Stomach (tissue), 9 donors: ENCODE measurements around the gene APEX1. TPM values are rescaled to one million over a fixed set of nuclear protein-coding genes. Genes with fewer than 3 reads are reported as not detected.

Source experiments
- DNase-seq, 2 donors: peaks; one replicate each; pipeline versions ENCODE4 v3.0.0 to v3.0.0-alpha.2; 2013 to 2019
- H3K27ac ChIP-seq, 5 donors: fragments of 200-600 bp in 4 of 5; sonication (generic) in 4 of 5; one replicate each; pipeline ENCODE4 v1.5.1; 2013 to 2019; ENCODE audit warnings: mild to moderate bottlenecking in 1 of 5, moderate library complexity in 1 of 5
- H3K27me3 ChIP-seq, 3 donors: fragments of 200-600 bp; sonication (generic); one replicate each; pipeline ENCODE4 v1.5.1; 2017 to 2019; ENCODE audit warnings: mixed run types in 1 of 3
- H3K36me3 ChIP-seq, 4 donors: fragments of 200-600 bp; sonication (generic); 1 replicate in 3 of 4; 2 replicates in 1 of 4; pipeline ENCODE4 v1.5.1; 2016 to 2019
- H3K4me1 ChIP-seq, 4 donors: fragments of 200-600 bp; sonication (generic); one replicate each; pipeline ENCODE4 v1.5.1; 2016 to 2019
- H3K4me3 ChIP-seq, 4 donors: fragments of 200-600 bp; sonication (generic) in 3 of 4; one replicate each; pipeline ENCODE4 v1.5.1; 2016 to 2019; ENCODE audit warnings: mild to moderate bottlenecking in 1 of 4
- H3K9me3 ChIP-seq, 4 donors: fragments of 200-600 bp; sonication (generic); one replicate each; pipeline ENCODE4 v1.5.1; 2016 to 2019
- EP300 ChIP-seq: sonication (generic); formaldehyde crosslinking; IDR thresholded peaks from one replicate; pipeline ENCODE4 v1.6.1; 2017; ENCODE audit warnings: antibody characterized with exemption
- POLR2A ChIP-seq, 4 donors: fragments of 450-650 bp; IDR thresholded peaks; one replicate each; pipeline ENCODE4 v1.6.1; 2016; ENCODE audit warnings: antibody characterized with exemption in 4 of 4, control low read depth in 2 of 4, mild to moderate bottlenecking in 1 of 4, moderate library complexity in 1 of 4
- POLR2AphosphoS5 ChIP-seq, 3 donors: sonication (generic); formaldehyde crosslinking; IDR thresholded peaks; one replicate each; pipeline ENCODE4 v1.6.1; 2016; ENCODE audit warnings: antibody characterized with exemption in 3 of 3
- WGBS, 5 donors: extraction: QIAGEN DNeasy Blood & Tissue Kit in 3 of 5; methylation state at CpG; one replicate each; pipeline versions ENCODE4 v1.1.5 to v1.1.7; 2013 to 2018; 5-methylcytosine and 5-hydroxymethylcytosine counted together
- intact Hi-C: fragments of 100-400 bp; cut with DNase I; formaldehyde crosslinking; loops from one replicate; pipeline ENCODE4 v1.15.1; 2023; ENCODE audit warnings: low total_unique reads
- polyA plus RNA-seq, 3 donors: library from polyadenylated mRNA; stranded (reverse); fragments of 200-250 nt; gene quantifications; one replicate each; pipeline ENCODE4 v1.2.3, GENCODE V29; 2013
- total RNA-seq, 5 donors: library from RNA; depleted of rRNA; stranded (reverse); fragments of >200 nt; gene quantifications; one replicate each; pipeline versions ENCODE4 v1.1.0 to v1.2.3, GENCODE V29; 2014 to 2016
- TF ChIP-seq, protein P1 (sequence below), 7 experiments: fragments of 450-650 bp in 4 of 7; fragments of 200-600 bp in 3 of 7; sonication (generic) in 3 of 7; IDR thresholded peaks; one replicate each; pipeline ENCODE4 v1.5.1; 2016 to 2019; ENCODE audit warnings: antibody characterized with exemption in 7 of 7, control low read depth in 2 of 7, mild to moderate bottlenecking in 1 of 7
- donor health status: healthy with polysubstance abuse.
- donor health status: Bipolar disorder and iron deficiency.
- donor health status: healthy.

Gene APEX1
- total and polyA plus RNA-seq, 8 donors: 70.1 to 219 (median 137) TPM

DNA sequence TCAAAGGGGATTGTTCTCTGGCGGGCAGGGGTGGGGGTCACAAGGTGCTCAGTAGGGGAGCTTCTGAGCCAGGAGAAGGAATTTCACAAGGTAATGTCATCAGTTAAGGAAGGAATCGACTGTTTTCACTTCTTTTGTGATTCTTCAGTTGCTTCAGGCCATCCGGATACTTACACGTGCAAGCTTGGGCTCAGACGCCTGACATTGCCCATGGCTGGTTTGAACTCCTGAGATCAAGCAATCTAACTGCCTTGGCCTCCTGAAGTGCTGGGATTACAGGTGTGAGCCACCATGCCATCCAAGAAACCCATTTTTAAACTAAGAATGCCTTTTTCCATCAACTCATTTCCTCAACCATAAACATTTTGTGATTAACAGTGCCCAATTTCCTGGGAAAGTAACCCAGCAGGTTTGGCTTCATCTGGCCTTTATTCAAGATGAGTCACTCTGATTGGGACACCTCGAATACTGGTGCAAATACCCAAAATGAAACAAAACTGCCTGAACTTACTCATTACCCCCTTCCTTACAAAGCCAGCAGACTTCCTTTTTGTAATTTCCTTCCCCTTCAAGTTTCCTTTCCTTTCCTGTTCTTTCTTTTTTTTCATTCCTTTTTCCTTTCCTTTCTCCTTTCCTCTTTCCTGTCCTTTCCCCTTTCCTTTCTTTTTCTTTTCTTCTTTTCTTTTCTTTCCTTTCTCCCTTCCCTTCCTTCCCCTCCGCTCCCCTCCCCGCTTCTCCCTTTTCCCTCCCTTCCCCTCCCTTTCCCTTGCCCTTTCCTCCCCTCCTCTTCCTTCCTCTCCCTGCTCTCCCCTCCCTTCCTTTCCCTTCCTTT, 40.1 kb downstream of the APEX1 start:
- peaks cover 0 to 6% (median 0%) of the 10 kb centered on the region in 4 donors for H3K4me1 ChIP-seq
- no peaks in the 10 kb centered on the region for H3K9me3 ChIP-seq
- no peak for DNase-seq
- no peak overlapping the region for H3K27ac ChIP-seq
- no peaks in the 10 kb centered on the region for H3K27me3 ChIP-seq
- intact Hi-C loops: no loop called here
- no peak for TF ChIP-seq EP300
- TF ChIP-seq POLR2A (IDR thresholded peaks at IDR 0.05): no peak
- TF ChIP-seq POLR2AphosphoS5 (IDR thresholded peaks at IDR 0.05): no peak
- TF ChIP-seq, protein P1, sequence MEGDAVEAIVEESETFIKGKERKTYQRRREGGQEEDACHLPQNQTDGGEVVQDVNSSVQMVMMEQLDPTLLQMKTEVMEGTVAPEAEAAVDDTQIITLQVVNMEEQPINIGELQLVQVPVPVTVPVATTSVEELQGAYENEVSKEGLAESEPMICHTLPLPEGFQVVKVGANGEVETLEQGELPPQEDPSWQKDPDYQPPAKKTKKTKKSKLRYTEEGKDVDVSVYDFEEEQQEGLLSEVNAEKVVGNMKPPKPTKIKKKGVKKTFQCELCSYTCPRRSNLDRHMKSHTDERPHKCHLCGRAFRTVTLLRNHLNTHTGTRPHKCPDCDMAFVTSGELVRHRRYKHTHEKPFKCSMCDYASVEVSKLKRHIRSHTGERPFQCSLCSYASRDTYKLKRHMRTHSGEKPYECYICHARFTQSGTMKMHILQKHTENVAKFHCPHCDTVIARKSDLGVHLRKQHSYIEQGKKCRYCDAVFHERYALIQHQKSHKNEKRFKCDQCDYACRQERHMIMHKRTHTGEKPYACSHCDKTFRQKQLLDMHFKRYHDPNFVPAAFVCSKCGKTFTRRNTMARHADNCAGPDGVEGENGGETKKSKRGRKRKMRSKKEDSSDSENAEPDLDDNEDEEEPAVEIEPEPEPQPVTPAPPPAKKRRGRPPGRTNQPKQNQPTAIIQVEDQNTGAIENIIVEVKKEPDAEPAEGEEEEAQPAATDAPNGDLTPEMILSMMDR (IDR thresholded peaks at IDR 0.05): no peak
- no peak overlapping the region for H3K4me3 ChIP-seq
- H3K36me3 ChIP-seq: no peaks in the 10 kb centered on the region
- WGBS, 5 donors: 76 to 85% (median 80%) methylated on average over 8 of the region's 8 CpGs

DNA sequence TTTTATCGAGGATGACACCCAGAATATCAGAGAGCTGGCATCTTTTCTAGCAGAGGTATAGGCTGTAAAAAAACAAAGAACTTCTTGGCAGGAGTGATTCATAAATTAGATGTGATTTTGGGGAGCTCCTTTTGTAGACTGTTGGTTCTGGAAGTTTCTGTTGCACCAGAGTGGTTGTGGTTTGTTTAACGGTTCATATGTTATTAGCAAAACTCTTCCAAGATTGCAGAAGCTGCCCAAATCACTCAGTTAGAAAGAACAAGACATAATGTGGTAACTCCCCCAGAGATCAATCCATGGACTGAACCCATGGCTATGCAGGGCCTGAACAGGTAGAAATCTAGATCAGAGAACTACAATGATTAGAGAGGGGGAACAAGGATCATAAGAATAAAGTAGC, 43.6 kb downstream of the APEX1 start:
- H3K4me3 ChIP-seq: no peak overlapping the region
- H3K27ac ChIP-seq: no peak overlapping the region
- TF ChIP-seq POLR2AphosphoS5 (IDR thresholded peaks at IDR 0.05): no peak
- no peak for TF ChIP-seq POLR2A (IDR thresholded peaks at IDR 0.05)
- TF ChIP-seq, protein P1 (IDR thresholded peaks at IDR 0.05): no peak
- no peak for TF ChIP-seq EP300
- no peaks in the 10 kb centered on the region for H3K36me3 ChIP-seq
- WGBS, 5 donors: 78 to 82% (median 80%) methylated on average over 2 of the region's 2 CpGs
- intact Hi-C loops: no loop called here
- H3K4me1 ChIP-seq: no peaks in the 10 kb centered on the region
- H3K9me3 ChIP-seq: no peaks in the 10 kb centered on the region
- H3K27me3 ChIP-seq: no peaks in the 10 kb centered on the region
- DNase-seq: no peak

DNA sequence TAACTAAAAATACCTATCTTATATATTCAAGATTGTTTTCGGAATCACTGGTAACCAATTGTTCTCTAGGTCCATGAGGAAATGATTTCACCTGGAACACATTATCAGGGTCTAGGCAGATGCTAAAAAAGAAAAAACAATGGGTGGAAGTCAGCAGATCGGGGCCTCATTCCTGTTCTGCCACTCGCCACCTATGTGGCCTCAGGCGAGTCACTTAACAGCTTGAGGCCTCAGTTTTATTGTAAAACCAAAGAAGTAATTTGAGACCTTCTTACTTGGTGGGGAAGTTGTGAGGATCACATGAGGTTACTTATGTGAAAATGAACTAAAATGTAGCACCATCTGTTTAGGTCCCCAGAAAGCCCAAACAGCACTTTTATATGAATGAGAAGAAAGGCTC, 44.1 kb downstream of the APEX1 start:
- Histone ChIP-seq H3K36me3 (no peaks in the 10 kb centered on the region), H3K9me3 (no peaks in the 10 kb centered on the region), H3K4me1 (no peaks in the 10 kb centered on the region), H3K27me3 (no peaks in the 10 kb centered on the region), H3K4me3 (no peak overlapping the region), H3K27ac (no peak overlapping the region)
- intact Hi-C loops: no loop called here
- no peak for DNase-seq
- 59 to 71% (median 65%) methylated on average over 4 of the region's 4 CpGs for WGBS, 5 donors
- TF ChIP-seq EP300: no peak
- no peak for TF ChIP-seq POLR2AphosphoS5 (IDR thresholded peaks at IDR 0.05)
- no peak for TF ChIP-seq POLR2A (IDR thresholded peaks at IDR 0.05)
- TF ChIP-seq, protein P1 (IDR thresholded peaks at IDR 0.05): no peak

DNA sequence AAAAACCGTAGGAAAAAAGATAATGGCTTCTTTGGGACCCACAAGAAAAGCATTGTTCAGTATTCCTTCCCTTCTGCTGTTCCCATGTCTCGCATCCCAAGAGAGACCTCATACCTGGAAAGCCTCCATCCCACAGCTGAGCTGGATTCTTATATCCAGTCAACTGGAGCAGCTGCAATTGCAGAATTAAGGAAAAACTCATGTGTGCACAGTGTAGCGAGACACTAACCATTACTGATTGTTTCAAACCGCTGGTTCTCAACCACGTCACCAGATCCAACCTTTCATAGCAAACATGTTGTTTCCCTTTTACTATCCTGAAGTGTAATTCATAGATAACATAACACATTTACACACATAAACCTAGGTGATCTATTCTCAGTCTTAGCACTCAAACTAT, 44.9 kb downstream of the APEX1 start:
- H3K4me1 ChIP-seq: no peaks in the 10 kb centered on the region
- H3K36me3 ChIP-seq: no peaks in the 10 kb centered on the region
- no peak overlapping the region for H3K27ac ChIP-seq
- WGBS, 5 donors: 85 to 94% (median 90%) methylated on average over 5 of the region's 5 CpGs
- TF ChIP-seq POLR2AphosphoS5 (IDR thresholded peaks at IDR 0.05): no peak
- TF ChIP-seq, protein P1 (IDR thresholded peaks at IDR 0.05): no peak
- no peak for TF ChIP-seq POLR2A (IDR thresholded peaks at IDR 0.05)
- TF ChIP-seq EP300: no peak
- no peaks in the 10 kb centered on the region for H3K9me3 ChIP-seq
- intact Hi-C loops: no loop called here
- no peak for DNase-seq
- no peaks in the 10 kb centered on the region for H3K27me3 ChIP-seq
- no peak overlapping the region for H3K4me3 ChIP-seq
